Cerebellar nuclear complex (tissue), 1 donor: ENCODE data around the gene BRD7.

ENCODE experiments used
- DNase-seq, 2 experiments: peaks; one replicate each; lab custom pipeline; 2025; lab: John Stamatoyannopoulos, UW

Gene BRD7

DNA sequence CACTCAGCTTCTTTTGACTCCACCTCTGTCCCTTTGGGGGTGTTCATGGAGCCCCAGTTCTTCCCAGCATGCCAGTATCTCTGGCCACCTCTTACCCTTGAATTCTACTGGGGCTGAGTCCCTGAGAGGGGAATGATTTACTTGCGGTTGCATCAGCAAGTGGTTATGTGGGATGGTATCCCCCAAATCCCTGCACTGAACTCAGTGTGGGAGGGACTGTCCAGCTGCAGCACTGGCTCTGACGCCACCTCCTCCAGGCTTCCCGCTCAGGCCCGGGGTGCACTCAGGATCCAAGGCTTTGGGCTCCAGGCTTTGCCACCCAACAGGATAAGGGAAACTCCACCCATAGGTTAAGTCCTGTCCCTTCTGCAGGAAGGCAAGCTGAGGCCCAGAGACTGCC, 21.1 kb upstream of the BRD7 start:
- DNase-seq = no peak

- peak; percentile 69 to 90 for DNase-seq
These were observed 19.7 kb upstream of the BRD7 start for GRCh38 chr16:50388496-50388895.

DNA sequence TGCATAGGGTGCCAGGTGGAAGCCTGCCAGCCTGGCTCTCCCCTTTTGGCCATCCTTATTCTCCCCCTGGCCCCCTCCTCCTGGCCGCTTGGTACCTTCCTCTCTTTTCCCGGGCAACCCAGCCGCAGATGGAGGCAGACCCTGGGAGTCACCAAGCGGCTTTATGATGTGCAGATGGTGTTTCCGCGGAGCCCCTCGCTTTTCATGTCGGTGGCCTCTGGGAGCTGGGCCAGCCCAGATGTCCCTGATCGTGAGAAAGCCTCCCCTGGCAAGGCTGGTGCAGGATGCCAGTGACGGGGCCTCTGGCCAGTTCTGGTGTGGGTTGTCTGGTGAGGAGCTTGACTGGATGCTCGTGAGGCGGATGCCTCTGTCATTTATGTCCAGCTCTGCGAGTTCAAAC, 18.0 kb upstream of the BRD7 start:
- DNase-seq = no peak

DNA sequence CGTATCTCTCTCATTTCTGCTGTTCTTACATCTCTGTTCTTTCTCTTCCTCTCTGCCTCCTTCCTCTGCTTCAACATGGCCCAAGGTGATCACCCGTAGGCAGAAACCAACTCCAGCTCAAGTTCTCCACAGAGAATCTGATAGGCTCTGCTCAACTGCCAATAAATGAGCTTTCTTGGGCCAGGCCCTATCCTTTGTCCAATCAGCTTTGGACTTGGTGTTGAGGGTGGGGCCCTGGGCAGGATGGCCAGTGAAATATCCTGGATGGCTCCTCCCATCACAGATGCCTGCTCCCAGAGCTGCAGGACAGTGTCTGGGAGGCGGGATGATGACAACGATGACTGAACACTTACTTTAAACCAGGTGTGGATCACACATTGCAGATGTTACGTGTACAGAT, 17.4 kb upstream of the BRD7 start:
- DNase-seq = no peak

- DNase-seq = no peak
These were observed 15.8 kb upstream of the BRD7 start for GRCh38 chr16:50384500-50385135.

DNA sequence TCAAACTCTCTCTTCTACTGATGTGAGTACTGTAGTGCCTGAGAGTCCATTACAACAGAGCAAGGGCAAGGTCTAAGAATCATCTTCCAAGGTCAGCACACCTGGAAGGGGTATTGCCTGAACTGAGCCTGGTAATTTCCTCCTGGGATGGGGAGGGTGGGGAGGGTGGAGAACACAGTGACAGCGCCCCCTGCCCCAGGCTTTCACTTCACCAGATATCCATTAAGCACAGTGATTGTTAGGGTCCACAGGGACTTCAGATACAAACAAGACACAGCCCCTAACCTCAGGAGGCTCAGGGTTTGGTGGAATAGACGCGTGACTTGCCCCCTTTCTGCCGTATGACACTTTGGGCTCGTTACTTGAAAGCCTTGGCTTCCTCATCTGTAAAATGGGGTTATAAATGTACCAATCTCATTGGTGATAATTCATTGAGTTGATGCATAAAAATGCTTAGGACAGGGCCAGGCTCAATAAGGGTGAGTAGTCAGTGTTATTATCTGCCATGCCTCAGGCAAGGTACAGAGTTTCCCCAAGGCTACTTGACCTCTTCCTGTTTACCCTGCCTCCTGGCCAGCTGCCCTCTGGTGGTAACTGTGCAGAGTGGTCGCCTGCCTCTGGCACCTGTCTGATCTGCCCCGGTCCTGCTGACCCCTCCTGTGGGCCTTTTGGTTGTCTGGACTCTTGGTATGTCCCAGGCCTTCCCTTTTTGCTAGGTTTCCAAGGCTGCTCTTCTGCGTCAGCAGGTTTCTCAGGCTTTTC, 13.1 kb upstream of the BRD7 start:
- DNase-seq = no peak

GRCh38 chr16:50378417-50378816, 9.6 kb upstream of the BRD7 start:
- no peak for DNase-seq

DNA sequence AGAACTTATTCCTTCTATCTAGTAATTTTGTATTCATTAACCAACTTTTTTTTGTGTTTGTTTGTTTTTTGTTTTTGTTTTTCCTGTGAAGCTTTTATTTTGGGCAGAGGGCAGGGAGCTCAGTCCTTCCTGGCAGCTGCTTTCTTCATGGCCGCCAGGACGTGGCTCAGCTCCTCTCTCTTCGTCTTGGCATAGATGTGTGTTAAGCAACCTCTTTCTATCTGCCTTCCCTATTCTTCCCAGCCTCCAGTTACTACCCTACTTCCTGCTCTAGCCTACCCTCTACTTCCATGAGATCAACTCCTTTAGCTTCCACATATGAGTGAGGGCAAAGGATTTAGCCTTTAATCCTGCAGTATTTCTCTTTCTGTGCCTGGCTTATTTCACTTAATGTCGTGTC, 8.2 kb upstream of the BRD7 start:
- no peak for DNase-seq

GRCh38 chr16:50373780-50374179, 5.0 kb upstream of the BRD7 start:
- DNase-seq = no peak

GRCh38 chr16:50373345-50373701, 4.5 kb upstream of the BRD7 start:
- no peak for DNase-seq

DNA sequence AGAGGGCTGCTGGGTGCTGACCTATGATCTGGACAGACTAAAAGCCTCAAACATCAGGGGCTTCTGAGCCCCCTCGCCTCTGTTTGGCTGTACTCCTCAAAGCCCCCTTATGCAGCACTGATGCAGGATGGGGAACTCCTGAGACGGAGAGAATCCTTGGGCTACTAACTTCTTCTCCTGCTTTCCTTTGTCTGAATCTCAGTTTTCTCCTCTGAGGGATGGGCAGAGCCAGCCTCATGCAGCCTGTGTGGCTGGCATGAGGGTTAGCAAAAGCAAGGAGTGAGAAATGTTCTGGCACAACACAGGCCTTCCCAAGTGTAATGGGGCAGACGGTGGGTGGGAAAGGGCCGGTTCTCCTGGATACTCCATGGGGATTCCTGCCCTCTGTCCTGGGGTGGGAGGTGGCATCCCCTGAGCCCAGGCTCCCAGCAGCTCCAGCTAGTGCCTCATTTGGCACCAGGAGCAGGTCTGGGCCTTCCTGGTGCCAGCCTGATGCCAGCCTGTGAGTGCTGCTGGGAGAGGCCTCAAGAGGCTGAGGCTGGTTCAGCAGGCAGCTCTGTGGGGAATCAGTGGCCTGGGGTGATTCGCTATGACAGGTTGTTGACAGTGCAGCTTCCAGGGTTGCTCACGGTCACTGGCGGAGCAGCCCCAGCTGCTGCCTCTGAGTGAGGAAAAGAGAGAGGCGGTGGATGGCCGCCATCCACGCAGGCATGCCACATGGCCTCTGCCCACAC, 4.0 kb upstream of the BRD7 start:
- DNase-seq = no peak

DNA sequence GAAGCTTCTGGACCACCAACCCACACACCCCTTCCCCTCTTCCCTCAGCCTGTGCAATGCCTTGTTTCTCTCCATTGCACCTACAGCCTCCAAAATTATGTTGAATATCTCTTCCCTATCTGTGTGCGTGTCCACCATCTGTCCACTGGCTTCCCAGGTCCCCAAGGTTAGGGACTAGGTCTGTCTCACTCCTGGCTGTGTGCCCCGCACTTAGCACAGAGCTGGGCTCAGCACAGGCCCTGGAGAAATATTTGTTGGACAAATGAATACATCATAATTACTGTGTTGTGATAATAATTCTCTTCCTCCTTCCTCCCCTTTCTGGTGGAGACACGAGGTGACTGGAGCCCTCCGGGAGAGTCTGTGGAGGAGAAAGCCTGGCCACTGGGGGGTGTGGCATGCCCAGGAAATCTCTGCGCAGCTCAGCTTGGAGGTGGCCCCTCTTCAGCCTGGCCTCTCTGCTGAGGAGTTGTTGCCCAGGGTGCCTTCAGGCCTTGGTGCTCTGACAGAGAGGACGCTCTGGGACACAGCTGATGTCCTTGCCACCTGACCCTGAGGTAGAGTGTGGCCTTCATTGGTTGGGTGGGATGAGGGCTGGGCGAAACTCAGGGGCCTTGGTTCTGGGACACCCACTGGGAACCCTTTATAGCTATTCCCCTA, 3.3 kb upstream of the BRD7 start:
- DNase-seq = no peak

GRCh38 chr16:50371036-50371716, 2.4 kb upstream of the BRD7 start:
- no peak for DNase-seq

- DNase-seq = no peak
These were observed 481 bp upstream of the BRD7 start for GRCh38 chr16:50369133-50369804.

- DNase-seq = no peak
These were observed 895 bp downstream of the BRD7 start for GRCh38 chr16:50367777-50368409.

- DNase-seq = no peak
These were observed 2.8 kb downstream of the BRD7 start for GRCh38 chr16:50365791-50366575.

DNA sequence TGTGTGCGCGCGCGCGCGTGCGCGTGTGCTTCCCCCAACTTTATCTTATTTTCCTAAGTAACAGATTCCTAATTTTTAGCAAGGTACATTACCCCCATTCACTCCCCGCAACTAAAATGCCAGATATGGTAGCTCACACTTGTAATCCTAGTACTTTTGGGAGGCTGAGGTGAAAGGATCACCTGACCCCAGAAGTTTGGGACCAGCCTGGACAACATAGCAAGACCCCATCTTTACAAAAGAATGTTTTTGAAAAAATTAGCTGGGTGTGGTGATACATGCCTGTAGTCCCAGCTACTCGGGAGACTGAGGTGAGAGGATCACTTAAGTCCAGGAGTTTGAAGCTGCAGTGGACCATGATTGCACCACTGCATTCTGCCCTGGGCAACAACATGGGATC, 5.1 kb downstream of the BRD7 start:
- DNase-seq = no peak

DNA sequence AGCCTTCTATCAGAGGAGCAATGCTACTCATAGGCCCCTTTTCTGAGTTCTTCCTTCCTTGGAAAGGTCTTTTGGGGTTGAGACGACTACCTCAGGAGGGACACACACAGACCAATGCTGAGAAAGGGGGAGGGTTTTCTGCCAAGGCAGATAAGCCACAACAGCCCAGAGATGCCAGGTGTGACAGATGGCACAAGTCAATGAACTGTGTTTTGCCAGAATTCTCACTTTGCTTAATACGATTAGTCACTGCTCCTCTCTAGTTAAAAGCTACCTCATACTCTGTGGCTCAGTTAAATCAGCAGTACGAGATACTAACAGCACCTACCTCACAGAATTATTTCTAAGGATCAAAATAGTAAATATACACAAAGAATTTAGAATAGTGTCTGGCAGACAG, 8.0 kb downstream of the BRD7 start:
- DNase-seq = peak in 1 of 2 experiments; percentile 39

DNA sequence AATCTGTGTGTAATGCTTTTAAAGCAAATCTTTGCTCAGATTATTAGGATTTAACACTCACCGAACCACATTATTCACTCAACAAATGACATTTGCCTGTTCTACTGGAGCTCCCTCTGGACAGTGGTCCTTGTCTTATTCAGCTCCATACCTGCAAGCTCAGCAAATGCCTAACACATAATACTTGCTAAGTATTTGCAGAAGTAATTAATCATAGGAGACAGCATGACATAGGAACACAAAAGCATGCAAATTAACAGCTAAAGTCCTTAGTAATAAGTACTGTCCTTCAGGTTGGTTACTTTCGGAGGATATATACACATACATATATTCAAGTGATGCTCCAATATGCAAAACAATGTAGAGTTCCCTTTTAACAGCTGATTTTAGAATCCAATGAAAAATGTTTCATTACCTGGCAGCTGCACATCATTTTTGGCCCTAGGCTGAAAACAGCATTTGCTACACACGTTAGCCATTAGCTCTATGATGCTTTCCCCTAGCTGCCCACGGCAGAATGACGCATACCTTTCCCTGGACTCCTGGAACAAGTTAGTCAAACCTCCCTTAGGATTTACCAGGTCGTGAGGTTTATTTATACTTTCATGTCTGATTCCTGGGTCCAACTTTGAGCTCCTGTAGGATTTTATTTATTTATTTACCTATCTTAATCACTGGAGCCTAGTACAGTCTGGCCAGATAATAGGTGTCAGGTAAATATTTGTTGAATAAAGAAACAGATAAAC, 8.6 kb downstream of the BRD7 start:
- no peak for DNase-seq

DNA sequence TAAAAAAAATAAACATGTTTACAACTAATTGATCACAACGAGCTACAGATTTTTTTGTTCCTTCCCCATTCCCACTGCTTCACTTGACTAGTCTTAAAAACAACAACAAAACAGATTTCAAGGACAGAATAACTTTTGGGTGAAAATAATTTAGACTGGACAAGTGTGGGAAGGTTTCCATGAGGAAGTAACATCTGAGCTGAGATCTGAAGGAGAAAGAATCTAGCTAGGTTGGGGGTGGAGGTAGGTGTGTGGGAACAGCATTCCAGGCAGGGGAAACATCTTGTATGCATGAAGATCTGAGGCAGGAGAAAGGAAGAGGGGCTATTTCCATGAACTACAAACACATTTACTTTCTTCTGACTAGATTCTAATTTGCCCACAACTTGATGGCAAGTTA, 9.2 kb downstream of the BRD7 start:
- DNase-seq = no peak
